Measurements from ENCODE around the gene LRP6. TPM values are rescaled to one million over a fixed set of nuclear protein-coding genes. Genes with fewer than 3 reads are reported as not detected.

The LRP6 gene
- total and polyA plus RNA-seq, 3 donors from 2014 or later, result 11.5 to 42.6 (median 39.3) TPM

- Histone ChIP-seq H3K27me3 (no peaks in the 10 kb centered on the region), H3K9me3 (no peaks in the 10 kb centered on the region), H3K27ac (no peak overlapping the region), H3K4me1 (no peaks in the 10 kb centered on the region), H3K36me3 (ENCODE audit: low read depth, missing control alignments) (no peaks in the 10 kb centered on the region), H3K4me3 (no peak overlapping the region)
- TF ChIP-seq CTCF (IDR thresholded peaks at IDR 0.05) (no peak), POLR2A (IDR thresholded peaks at IDR 0.05) (no peak)
- WGBS, 2 donors, result 60 to 71% methylated on average over 3 of the region's 3 CpGs
- intact Hi-C loops (cut with DNase I; ENCODE audit: low total_unique reads), result no loop called here
- DNase-seq, result no peak
Observed at GRCh38 chr12:12209043-12209442, 57.8 kb downstream of the LRP6 start.

GRCh38 chr12:12207746-12208145 lies 59.1 kb downstream of the LRP6 start:
- Histone ChIP-seq H3K27me3 (no peaks in the 10 kb centered on the region), H3K4me3 (no peak overlapping the region), H3K9me3 (no peaks in the 10 kb centered on the region), H3K27ac (no peak overlapping the region), H3K36me3 (ENCODE audit: low read depth, missing control alignments) (no peaks in the 10 kb centered on the region), H3K4me1 (no peaks in the 10 kb centered on the region)
- intact Hi-C loops (cut with DNase I; ENCODE audit: low total_unique reads), result no loop called here
- DNase-seq, result no peak
- TF ChIP-seq POLR2A (IDR thresholded peaks at IDR 0.05) (no peak), CTCF (IDR thresholded peaks at IDR 0.05) (no peak)
- 92 to 100% methylated on average over 1 of the region's 1 CpG for WGBS, 2 donors

- no peaks in the 10 kb centered on the region for H3K4me1 ChIP-seq
- no peaks in the 10 kb centered on the region for H3K36me3 ChIP-seq (ENCODE audit: low read depth, missing control alignments)
- no peak for TF ChIP-seq POLR2A (IDR thresholded peaks at IDR 0.05)
- no peaks in the 10 kb centered on the region for H3K9me3 ChIP-seq
- no peaks in the 10 kb centered on the region for H3K27me3 ChIP-seq
- no peak for DNase-seq
- intact Hi-C loops (cut with DNase I; ENCODE audit: low total_unique reads), result no loop called here
- no peak overlapping the region for H3K4me3 ChIP-seq
- H3K27ac ChIP-seq, result no peak overlapping the region
- 60 to 72% methylated on average over 5 of the region's 5 CpGs for WGBS, 2 donors
Observed at GRCh38 chr12:12206776-12207388, 60.0 kb downstream of the LRP6 start.

- Histone ChIP-seq H3K36me3 (ENCODE audit: low read depth, missing control alignments) (no peaks in the 10 kb centered on the region), H3K27ac (no peak overlapping the region), H3K4me1 (no peaks in the 10 kb centered on the region), H3K9me3 (no peaks in the 10 kb centered on the region), H3K4me3 (no peak overlapping the region), H3K27me3 (no peaks in the 10 kb centered on the region)
- intact Hi-C loops (cut with DNase I; ENCODE audit: low total_unique reads), result no loop called here
- WGBS, 2 donors, result 73 to 74% methylated on average over 1 of the region's 1 CpG
- TF ChIP-seq CTCF (IDR thresholded peaks at IDR 0.05) (no peak), POLR2A (IDR thresholded peaks at IDR 0.05) (no peak)
- DNase-seq, result no peak
Observed at GRCh38 chr12:12202747-12203146, 64.1 kb downstream of the LRP6 start.

- 93 to 98% methylated on average over 9 of the region's 9 CpGs for WGBS, 2 donors
- Histone ChIP-seq H3K27ac (no peak overlapping the region), H3K4me3 (no peak overlapping the region), H3K4me1 (no peaks in the 10 kb centered on the region), H3K36me3 (ENCODE audit: low read depth, missing control alignments) (no peaks in the 10 kb centered on the region), H3K9me3 (no peaks in the 10 kb centered on the region), H3K27me3 (no peaks in the 10 kb centered on the region)
- DNase-seq, result no peak
- intact Hi-C loops (cut with DNase I; ENCODE audit: low total_unique reads), result no loop called here
- TF ChIP-seq CTCF (IDR thresholded peaks at IDR 0.05), result no peak
- no peak for TF ChIP-seq POLR2A (IDR thresholded peaks at IDR 0.05)
Observed at GRCh38 chr12:12202105-12202504, 64.7 kb downstream of the LRP6 start.
